HCT116 (cell line): ENCODE measurements around the gene MYEOV. TPM values are rescaled to one million over a fixed set of nuclear protein-coding genes. Genes with fewer than 3 reads are reported as not detected.

ENCODE experiments used
- ATAC-seq: fragments of 200-7000 bp; cut with Tn5 transposase; 2 replicates; pipeline ENCODE4 v1.9.1; 2020; ENCODE audit warnings: mild to moderate bottlenecking, moderate library complexity
- BruUV-seq: library from RNA; stranded (reverse); fragments of 400-500 nt; replicated peaks from 2 replicates; lab custom pipeline; 2021; lab: Mats Ljungman, UMichigan
- CTCF ChIA-PET: fragments of 300-600 bp; sonication (Branson Sonifier 250); formaldehyde crosslinking; loops from one replicate; lab custom pipeline; 2021; ENCODE audit warnings: antibody characterized with exemption; lab: Charles Lee
- POLR2A ChIA-PET: fragments of 300-600, 350-600 bp; sonication (Branson Sonifier 250); formaldehyde crosslinking; loops from one replicate; lab custom pipeline; 2021; ENCODE audit warnings: antibody characterized with exemption; lab: Charles Lee
- RAD21 ChIA-PET, 2 experiments: fragments of 300-600 bp; sonication (Branson Sonifier 250); formaldehyde crosslinking; loops; one replicate each; lab custom pipeline; 2023; ENCODE audit warnings: low total read pairs in 2 of 2; ENCODE audit not compliant: uncharacterized antibody in 2 of 2, unreplicated experiment in 2 of 2, low non-redundant PET in 1 of 2; lab: Charles Lee
- DNase-seq: peaks from one replicate; pipeline ENCODE4 v3.0.0-alpha.2; 2010; ENCODE audit warnings: low read depth, low spot score
- H2AFZ ChIP-seq: fragments of 200-600 bp; shearing (Covaris generic), sonication (generic); 2 replicates; pipeline ENCODE4 v1.6.1; 2017; ENCODE audit warnings: low read depth, mixed run types, mixed read lengths, antibody characterized with exemption, low read length; ENCODE audit not compliant: poor library complexity, severe bottlenecking
- H3K27ac ChIP-seq: 2 replicates; pipeline ENCODE4 v1.5.1; 2012; ENCODE audit warnings: low read depth, low read length
- H3K27me3 ChIP-seq: fragments of 200-600 bp; sonication (generic); 2 replicates; pipeline ENCODE4 v1.6.1; 2016; ENCODE audit warnings: mixed run types, low read length, mixed read lengths; ENCODE audit not compliant: insufficient read depth
- H3K36me3 ChIP-seq, 2 experiments: fragments of 200-500 bp in 1 of 2; fragments of 200-600 bp in 1 of 2; sonication (Bioruptor generic) in 1 of 2; sonication (generic) in 1 of 2; 2 replicates each; pipeline versions ENCODE4 v1.5.1 to v1.6.1; 2014 to 2016; ENCODE audit warnings: low read length in 2 of 2, inconsistent platforms in 1 of 2, mixed read lengths in 1 of 2, mixed run types in 1 of 2; ENCODE audit not compliant: insufficient read depth in 2 of 2, control insufficient read depth in 1 of 2
- H3K4me1 ChIP-seq, 2 experiments: fragments of 200-600 bp in 1 of 2; sonication (generic) in 1 of 2; 2 replicates each; pipeline versions ENCODE4 v1.5.1 to v1.6.1; 2012 to 2017; ENCODE audit warnings: low read length in 2 of 2, inconsistent platforms in 1 of 2, mild to moderate bottlenecking in 1 of 2, mixed read lengths in 1 of 2, mixed run types in 1 of 2, moderate library complexity in 1 of 2; ENCODE audit not compliant: insufficient read depth in 2 of 2, control insufficient read depth in 1 of 2
- H3K4me2 ChIP-seq: fragments of 200-600 bp; sonication (generic); 2 replicates; pipeline ENCODE4 v1.6.1; 2017; ENCODE audit warnings: mixed run types, low read length, mixed read lengths
- H3K4me3 ChIP-seq, 2 experiments: fragments of 200-600 bp in 1 of 2; sonication (generic) in 1 of 2; replicated peaks in 1 of 2; 2 replicates each; pipeline ENCODE4 v1.5.1; 2011 to 2016; ENCODE audit warnings: low read length in 2 of 2, control low read depth in 1 of 2, low read depth in 1 of 2, mild to moderate bottlenecking in 1 of 2, mixed read lengths in 1 of 2, mixed run types in 1 of 2
- H3K79me2 ChIP-seq: fragments of 200-600 bp; sonication (generic); 2 replicates; pipeline ENCODE4 v1.6.1; 2017; ENCODE audit warnings: mild to moderate bottlenecking, mixed run types, low read length, moderate library complexity, mixed read lengths; ENCODE audit not compliant: insufficient read depth
- H3K9ac ChIP-seq: fragments of 200-600 bp; sonication (generic); 2 replicates; pipeline ENCODE4 v1.6.1; 2016; ENCODE audit warnings: low read length, mixed read lengths
- H3K9me2 ChIP-seq: fragments of 200-600 bp; sonication (generic), shearing (Covaris generic); 2 replicates; pipeline ENCODE4 v1.6.1; 2017; ENCODE audit warnings: mixed run types, mild to moderate bottlenecking, moderate library complexity; ENCODE audit not compliant: insufficient read depth
- H3K9me3 ChIP-seq, 2 experiments: fragments of 200-500 bp in 1 of 2; fragments of 200-600 bp in 1 of 2; sonication (Bioruptor generic) in 1 of 2; sonication (generic) in 1 of 2; 2 replicates each; pipeline ENCODE4 v1.6.1; 2014 to 2017; ENCODE audit warnings: low read length in 2 of 2, mixed read lengths in 2 of 2, inconsistent platforms in 1 of 2, low read depth in 1 of 2, mild to moderate bottlenecking in 1 of 2, mixed run types in 1 of 2, moderate library complexity in 1 of 2; ENCODE audit not compliant: control insufficient read depth in 1 of 2, insufficient read depth in 1 of 2
- H4K20me1 ChIP-seq: fragments of 200-600 bp; sonication (generic), shearing (Covaris generic); 2 replicates; pipeline ENCODE4 v1.6.1; 2017; ENCODE audit warnings: mixed run types, mild to moderate bottlenecking, moderate library complexity; ENCODE audit not compliant: insufficient read depth
- CEBPB ChIP-seq: IDR thresholded peaks from 2 replicates; pipeline ENCODE4 v1.6.1; 2012; ENCODE audit warnings: low read depth
- CTCF ChIP-seq, 3 experiments: fragments of 200-600 bp in 1 of 3; sonication (generic) in 1 of 3; IDR thresholded peaks in 2 of 3; conservative IDR thresholded peaks in 1 of 3; 2 replicates each; pipeline ENCODE4 v1.5.1; 2012 to 2017; ENCODE audit warnings: low read depth in 2 of 3, low read length in 2 of 3, antibody characterized with exemption in 1 of 3, borderline replicate concordance in 1 of 3, control low read depth in 1 of 3, mild to moderate bottlenecking in 1 of 3, mixed read lengths in 1 of 3, mixed run types in 1 of 3, moderate library complexity in 1 of 3; ENCODE audit not compliant: insufficient read depth in 1 of 3
- EGR1 ChIP-seq: IDR thresholded peaks from 2 replicates; pipeline ENCODE4 v1.6.1; 2012; ENCODE audit warnings: low read depth
- EZH2phosphoT487 ChIP-seq: fragments of 200-600 bp; IDR thresholded peaks from 2 replicates; pipeline ENCODE4 v1.6.1; 2018; ENCODE audit warnings: antibody characterized with exemption, borderline replicate concordance
- MAX ChIP-seq: IDR thresholded peaks from 2 replicates; pipeline ENCODE4 v1.6.1; 2012
- POLR2A ChIP-seq: IDR thresholded peaks from 2 replicates; pipeline ENCODE4 v1.7.0; 2011; ENCODE audit warnings: borderline replicate concordance; ENCODE audit not compliant: insufficient read depth, insufficient read length; ENCODE audit errors: extremely low read depth
- POLR2AphosphoS5 ChIP-seq: IDR thresholded peaks from 2 replicates; pipeline ENCODE4 v1.6.1; 2011; ENCODE audit warnings: mild to moderate bottlenecking, low read depth, low read length, moderate library complexity
- REST ChIP-seq: IDR thresholded peaks from 2 replicates; pipeline ENCODE4 v1.6.1; 2012; ENCODE audit warnings: low read depth
- SIN3A ChIP-seq: IDR thresholded peaks from 2 replicates; pipeline ENCODE4 v1.6.1; 2012; ENCODE audit warnings: low read depth
- TCF7L2 ChIP-seq: IDR thresholded peaks from 2 replicates; pipeline ENCODE4 v1.7.0; 2011; ENCODE audit warnings: borderline replicate concordance, inconsistent platforms; ENCODE audit not compliant: insufficient read depth, insufficient read length; ENCODE audit errors: extremely low read depth
- ZBTB33 ChIP-seq: IDR thresholded peaks from 2 replicates; pipeline ENCODE4 v1.6.1; 2011; ENCODE audit warnings: mild to moderate bottlenecking, low read length, moderate library complexity; ENCODE audit not compliant: insufficient replicate concordance; ENCODE audit errors: extremely low read depth
- ZNF274 ChIP-seq: fragments of 200-500 bp; sonication (Bioruptor generic); IDR thresholded peaks from 2 replicates; pipeline ENCODE4 v1.6.1; 2014; ENCODE audit warnings: mild to moderate bottlenecking, low read depth, low read length, inconsistent platforms
- intact Hi-C: fragments of 100-400 bp; cut with micrococcal nuclease; formaldehyde crosslinking; loops from 2 replicates; pipeline ENCODE4 v1.10.0; 2022
- total RNA-seq: library from RNA; stranded (reverse); gene quantifications from one replicate; pipeline ENCODE4 v1.2.1, GENCODE V29; 2021; ENCODE audit not compliant: unreplicated experiment
- TF ChIP-seq, protein P1 (sequence below): IDR thresholded peaks from 2 replicates; pipeline ENCODE4 v1.6.1; 2012

MYEOV gene
- total RNA-seq, 1 experiment from 2014 or later, result 135 TPM

GRCh38 chr11:69260622-69261021 lies 33.3 kb upstream of the MYEOV start:
- Histone ChIP-seq H3K9me2 (no peaks in the 10 kb centered on the region), H2AFZ (no peak overlapping the region), H3K27ac (no peak overlapping the region), H4K20me1 (no peaks in the 10 kb centered on the region), H3K4me3 (no peak overlapping the region), H3K27me3 (no peaks in the 10 kb centered on the region), H3K4me2 (no peak overlapping the region), H3K9me3 (no peaks in the 10 kb centered on the region), H3K79me2 (no peaks in the 10 kb centered on the region), H3K4me1 (peaks cover 0 to 8% of the 10 kb centered on the region in 2 experiments; a peak in 1 of 4 replicates), H3K36me3 (no peaks in the 10 kb centered on the region), H3K9ac (no peak overlapping the region)
- ATAC-seq (no peak), DNase-seq (no peak)
- intact Hi-C loops, result no loop called here
- ChIA-PET RAD21 (no interaction called here), CTCF (no interaction called here), POLR2A (no interaction called here)
- TF ChIP-seq MAX, result no peak
- no peak for TF ChIP-seq CEBPB
- TF ChIP-seq ZNF274, result no peak
- TF ChIP-seq, protein P1, sequence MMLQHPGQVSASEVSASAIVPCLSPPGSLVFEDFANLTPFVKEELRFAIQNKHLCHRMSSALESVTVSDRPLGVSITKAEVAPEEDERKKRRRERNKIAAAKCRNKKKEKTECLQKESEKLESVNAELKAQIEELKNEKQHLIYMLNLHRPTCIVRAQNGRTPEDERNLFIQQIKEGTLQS, result no peak
- no peak for TF ChIP-seq EZH2phosphoT487
- no peak for TF ChIP-seq CTCF (IDR thresholded peaks at IDR 0.05 in 2 of 3, conservative IDR thresholded peaks at IDR 0.05 in 1 of 3; ENCODE audit: borderline replicate concordance in 1 of 3, insufficient read depth in 1 of 3, low read depth in 2 of 3, low read length in 2 of 3)
- no peak for TF ChIP-seq SIN3A
- no peak for TF ChIP-seq ZBTB33
- no peak for TF ChIP-seq POLR2A
- no peak for TF ChIP-seq POLR2AphosphoS5
- no peak for TF ChIP-seq TCF7L2
- TF ChIP-seq REST, result no peak
- TF ChIP-seq EGR1, result no peak
- BruUV-seq, result no TSS peak
